Measurements from ENCODE around the gene NOC3L.

NOC3L gene

GRCh38 chr10:94307046-94307615 lies 55.6 kb downstream of the NOC3L start:
- Mint-ChIP-seq H3K4me3 (no peak overlapping the region), H3K27ac (no peak overlapping the region), H3K27me3 (peaks cover 29% of the 10 kb centered on the region), H3K4me1 (ENCODE audit: low read depth) (no peaks in the 10 kb centered on the region), H3K36me3 (ENCODE audit: low read depth) (no peaks in the 10 kb centered on the region), H3K9me3 (no peaks in the 10 kb centered on the region)
- intact Hi-C loops (cut with micrococcal nuclease) = no loop called here

- H3K27me3 Mint-ChIP-seq = peaks cover 41% of the 10 kb centered on the region
- intact Hi-C loops (cut with micrococcal nuclease) = no loop called here
- no peaks in the 10 kb centered on the region for H3K4me1 Mint-ChIP-seq (ENCODE audit: low read depth)
- no peak overlapping the region for H3K27ac Mint-ChIP-seq
- no peaks in the 10 kb centered on the region for H3K9me3 Mint-ChIP-seq
- H3K4me3 Mint-ChIP-seq = no peak overlapping the region
- no peaks in the 10 kb centered on the region for H3K36me3 Mint-ChIP-seq (ENCODE audit: low read depth)
Observed at GRCh38 chr10:94303929-94304328, 58.8 kb downstream of the NOC3L start.

GRCh38 chr10:94300042-94300441 lies 62.7 kb downstream of the NOC3L start:
- H3K4me3 Mint-ChIP-seq = no peak overlapping the region
- intact Hi-C loops (cut with micrococcal nuclease) = no loop called here
- H3K9me3 Mint-ChIP-seq = no peaks in the 10 kb centered on the region
- H3K4me1 Mint-ChIP-seq (ENCODE audit: low read depth) = no peaks in the 10 kb centered on the region
- peaks cover 46% of the 10 kb centered on the region for H3K27me3 Mint-ChIP-seq
- H3K27ac Mint-ChIP-seq = no peak overlapping the region
- H3K36me3 Mint-ChIP-seq (ENCODE audit: low read depth) = no peaks in the 10 kb centered on the region

- intact Hi-C loops (cut with micrococcal nuclease) = no loop called here
- no peak overlapping the region for H3K4me3 Mint-ChIP-seq
- H3K36me3 Mint-ChIP-seq (ENCODE audit: low read depth) = no peaks in the 10 kb centered on the region
- no peaks in the 10 kb centered on the region for H3K9me3 Mint-ChIP-seq
- no peaks in the 10 kb centered on the region for H3K4me1 Mint-ChIP-seq (ENCODE audit: low read depth)
- H3K27me3 Mint-ChIP-seq = peaks cover 47% of the 10 kb centered on the region
- H3K27ac Mint-ChIP-seq = no peak overlapping the region
Observed at GRCh38 chr10:94299417-94299816, 63.3 kb downstream of the NOC3L start.

GRCh38 chr10:94294168-94294567 lies 68.6 kb downstream of the NOC3L start:
- Mint-ChIP-seq H3K4me1 (ENCODE audit: low read depth) (no peaks in the 10 kb centered on the region), H3K27ac (no peak overlapping the region), H3K36me3 (ENCODE audit: low read depth) (no peaks in the 10 kb centered on the region), H3K27me3 (peaks cover 27% of the 10 kb centered on the region), H3K4me3 (no peak overlapping the region), H3K9me3 (no peaks in the 10 kb centered on the region)
- intact Hi-C loops (cut with micrococcal nuclease) = no loop called here

GRCh38 chr10:94293354-94293753 lies 69.4 kb downstream of the NOC3L start:
- H3K4me1 Mint-ChIP-seq (ENCODE audit: low read depth) = no peaks in the 10 kb centered on the region
- H3K36me3 Mint-ChIP-seq (ENCODE audit: low read depth) = no peaks in the 10 kb centered on the region
- H3K4me3 Mint-ChIP-seq = no peak overlapping the region
- peaks cover 22% of the 10 kb centered on the region for H3K27me3 Mint-ChIP-seq
- intact Hi-C loops (cut with micrococcal nuclease) = no loop called here
- H3K27ac Mint-ChIP-seq = no peak overlapping the region
- no peaks in the 10 kb centered on the region for H3K9me3 Mint-ChIP-seq

DNA sequence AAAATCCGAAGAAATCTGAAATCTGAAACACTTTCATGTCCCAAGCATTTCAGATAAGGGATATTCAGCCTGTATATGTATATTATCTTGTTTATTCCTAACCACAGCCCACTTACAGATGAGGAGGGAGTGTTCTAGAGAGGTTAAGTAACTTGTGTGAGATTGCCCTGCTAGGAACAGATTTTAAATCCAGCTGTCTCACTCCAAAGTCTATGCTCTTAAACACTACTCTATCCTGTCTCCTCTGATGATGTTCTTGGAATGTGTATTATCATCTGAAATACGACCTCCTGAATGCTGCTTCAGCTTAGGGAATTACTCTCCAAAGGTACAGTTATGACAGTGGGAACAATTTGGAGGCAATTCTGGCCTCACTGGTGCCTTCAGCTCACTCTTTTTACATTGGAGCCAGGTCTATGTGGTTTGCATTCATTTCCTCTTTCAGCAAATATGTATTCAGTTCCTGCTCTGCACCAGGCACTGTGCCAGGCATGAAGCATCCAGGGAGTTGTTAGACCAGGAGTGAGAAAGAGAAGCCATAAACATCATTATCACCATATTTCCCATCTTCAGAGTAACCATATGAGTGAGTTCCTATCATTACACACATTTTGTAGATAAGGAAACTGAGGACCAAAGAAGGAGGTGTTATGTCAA lies 70.2 kb downstream of the NOC3L start:
- H3K9me3 Mint-ChIP-seq = no peaks in the 10 kb centered on the region
- peaks cover 21% of the 10 kb centered on the region for H3K27me3 Mint-ChIP-seq
- intact Hi-C loops (cut with micrococcal nuclease) = no loop called here
- no peaks in the 10 kb centered on the region for H3K4me1 Mint-ChIP-seq (ENCODE audit: low read depth)
- no peak overlapping the region for H3K27ac Mint-ChIP-seq
- H3K4me3 Mint-ChIP-seq = no peak overlapping the region
- no peaks in the 10 kb centered on the region for H3K36me3 Mint-ChIP-seq (ENCODE audit: low read depth)

DNA sequence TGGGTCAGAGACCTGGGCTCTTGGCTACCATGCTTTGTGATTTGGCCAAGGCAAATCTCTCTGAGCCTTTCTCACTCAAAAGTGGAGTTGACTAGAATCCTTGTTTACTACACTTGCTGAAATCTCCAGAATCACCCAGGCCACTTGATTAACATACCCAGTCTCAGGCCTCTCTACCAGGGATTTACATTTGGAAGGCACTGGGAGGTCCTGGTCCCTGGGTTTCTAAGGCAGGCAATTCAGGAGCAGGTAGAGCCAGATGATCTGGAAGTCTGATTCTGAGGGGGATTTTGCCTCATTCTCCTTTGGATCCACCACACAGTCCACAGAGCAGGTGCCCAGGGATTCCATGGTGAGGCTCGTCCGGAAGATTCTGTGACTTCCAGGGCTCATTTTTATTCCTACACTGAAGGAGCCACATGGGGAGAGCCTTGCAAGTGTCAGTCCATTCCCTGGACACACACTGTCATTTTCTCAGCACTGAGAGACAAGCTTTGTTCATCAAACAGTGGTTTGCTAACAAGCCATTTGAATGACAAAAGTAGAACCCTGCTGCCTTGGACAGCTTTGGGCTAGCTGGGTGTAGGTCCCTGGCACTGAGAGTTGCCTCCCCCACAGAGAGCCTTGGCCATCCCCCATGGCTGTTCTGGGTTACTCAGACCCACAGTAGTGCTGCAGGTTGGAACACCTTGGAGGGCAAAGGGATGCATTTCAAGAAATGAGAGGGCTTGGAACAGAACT lies 74.2 kb downstream of the NOC3L start:
- intact Hi-C loops (cut with micrococcal nuclease) = no loop called here
- Mint-ChIP-seq H3K36me3 (ENCODE audit: low read depth) (no peaks in the 10 kb centered on the region), H3K27ac (no peak overlapping the region), H3K4me3 (no peak overlapping the region), H3K9me3 (no peaks in the 10 kb centered on the region), H3K27me3 (peaks cover 13% of the 10 kb centered on the region), H3K4me1 (ENCODE audit: low read depth) (no peaks in the 10 kb centered on the region)

GRCh38 chr10:94287336-94287735 lies 75.4 kb downstream of the NOC3L start:
- Mint-ChIP-seq H3K27me3 (peaks cover 13% of the 10 kb centered on the region), H3K4me1 (ENCODE audit: low read depth) (no peaks in the 10 kb centered on the region), H3K27ac (no peak overlapping the region), H3K36me3 (ENCODE audit: low read depth) (no peaks in the 10 kb centered on the region), H3K4me3 (no peak overlapping the region), H3K9me3 (no peaks in the 10 kb centered on the region)
- intact Hi-C loops (cut with micrococcal nuclease) = no loop called here

DNA sequence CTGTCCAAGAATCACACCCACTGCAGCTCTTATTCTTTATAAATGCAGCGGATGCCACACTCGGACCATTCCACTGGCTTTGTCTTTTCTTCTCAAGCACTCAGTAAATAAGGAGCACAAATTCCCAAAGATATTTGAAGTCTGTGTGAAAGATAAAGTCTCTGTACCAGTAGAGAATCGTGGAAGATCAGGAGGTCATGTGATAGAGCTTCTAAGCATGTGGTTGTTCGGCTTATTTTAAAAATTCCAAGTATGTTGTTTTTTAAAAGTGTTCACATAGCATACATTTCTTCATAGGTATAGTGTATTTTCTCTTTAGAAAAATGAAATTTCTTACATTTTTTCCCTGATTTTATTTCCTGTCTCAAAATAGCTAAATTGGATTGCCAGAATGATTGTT lies 75.8 kb downstream of the NOC3L start:
- H3K4me3 Mint-ChIP-seq = no peak overlapping the region
- intact Hi-C loops (cut with micrococcal nuclease) = no loop called here
- no peaks in the 10 kb centered on the region for H3K36me3 Mint-ChIP-seq (ENCODE audit: low read depth)
- no peaks in the 10 kb centered on the region for H3K4me1 Mint-ChIP-seq (ENCODE audit: low read depth)
- no peak overlapping the region for H3K27ac Mint-ChIP-seq
- H3K9me3 Mint-ChIP-seq = no peaks in the 10 kb centered on the region
- H3K27me3 Mint-ChIP-seq = peaks cover 13% of the 10 kb centered on the region

DNA sequence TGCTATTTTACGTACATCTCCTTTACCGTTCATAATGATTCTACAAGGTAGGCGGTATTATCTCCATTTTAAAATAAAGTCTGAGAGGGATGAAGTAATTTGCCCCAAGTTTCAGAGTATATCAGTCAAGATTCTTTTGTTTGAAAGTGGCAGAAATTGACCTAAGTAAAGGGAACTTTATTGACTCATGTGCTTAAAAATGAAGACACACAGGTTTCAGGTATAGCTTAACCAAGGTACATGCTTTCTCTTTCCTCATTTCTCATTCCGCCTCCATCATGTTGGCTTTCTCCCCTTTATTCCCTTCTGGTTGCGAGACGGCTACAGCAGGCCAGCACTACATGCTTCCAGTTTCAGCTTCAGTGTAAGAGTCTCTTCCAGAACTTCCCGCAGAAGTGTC lies 77.5 kb downstream of the NOC3L start:
- Mint-ChIP-seq H3K9me3 (no peaks in the 10 kb centered on the region), H3K36me3 (ENCODE audit: low read depth) (no peaks in the 10 kb centered on the region), H3K27me3 (peaks cover 12% of the 10 kb centered on the region), H3K27ac (no peak overlapping the region), H3K4me1 (ENCODE audit: low read depth) (no peaks in the 10 kb centered on the region), H3K4me3 (no peak overlapping the region)
- intact Hi-C loops (cut with micrococcal nuclease) = no loop called here
